ENCODE results near the gene TRIM72.
"Not testable (repeated sequence)": the region's sequence is repeated elsewhere in the genome, so short reads cannot be mapped to it uniquely, and the experiment has no call there.

TRIM72 gene

DNA sequence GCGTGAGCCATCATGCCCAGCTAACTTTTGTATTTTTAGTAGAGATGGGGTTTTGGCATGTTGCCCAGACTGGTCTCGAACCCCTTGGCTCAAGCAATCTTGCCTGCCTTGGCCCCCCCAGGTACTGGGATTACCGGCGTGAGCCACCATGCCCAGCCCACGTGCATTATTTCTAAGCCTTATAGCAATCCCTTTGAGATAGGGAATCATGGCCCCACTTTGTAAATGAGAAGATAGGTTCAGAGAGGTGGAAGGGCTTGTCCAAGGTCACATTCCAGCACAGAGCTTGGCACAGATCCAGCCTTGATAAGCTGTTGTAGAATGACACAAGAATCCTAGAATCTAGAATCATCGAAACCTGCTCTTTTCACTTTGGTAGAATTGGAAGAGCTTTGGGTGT, 7.1 kb upstream of the TRIM72 start:
- in situ Hi-C loops (cut with HindIII; ENCODE audit: low sequenced_read_pairs), result loop anchor here (25.0 kb wide), 1 partner anchor 181 kb away; the partner anchor contains the start of gene ITGAD

DNA sequence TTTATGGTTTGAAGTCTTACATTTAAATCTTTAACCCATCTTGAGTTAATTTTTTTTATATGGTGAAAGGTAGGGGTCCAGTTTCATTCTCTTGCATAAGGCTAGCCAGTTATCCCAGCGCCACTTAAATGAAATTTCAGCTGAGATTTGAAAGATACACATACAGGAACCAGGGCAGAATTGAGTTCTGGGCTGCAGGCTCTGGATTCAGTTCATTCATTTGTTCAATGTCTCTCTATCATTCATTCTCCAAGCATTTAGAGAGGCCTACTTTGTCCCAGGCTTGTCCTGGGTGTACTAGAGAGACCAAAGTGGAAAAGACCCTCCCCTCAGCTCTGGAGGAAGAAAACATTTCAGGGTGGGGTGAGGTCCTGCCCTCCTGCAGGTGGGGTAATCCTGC, 577 bp upstream of the TRIM72 start:
- in situ Hi-C loops (cut with HindIII; ENCODE audit: low sequenced_read_pairs), result loop anchor here (25.0 kb wide), 1 partner anchor 174 kb away; the partner anchor contains the start of gene ITGAD

DNA sequence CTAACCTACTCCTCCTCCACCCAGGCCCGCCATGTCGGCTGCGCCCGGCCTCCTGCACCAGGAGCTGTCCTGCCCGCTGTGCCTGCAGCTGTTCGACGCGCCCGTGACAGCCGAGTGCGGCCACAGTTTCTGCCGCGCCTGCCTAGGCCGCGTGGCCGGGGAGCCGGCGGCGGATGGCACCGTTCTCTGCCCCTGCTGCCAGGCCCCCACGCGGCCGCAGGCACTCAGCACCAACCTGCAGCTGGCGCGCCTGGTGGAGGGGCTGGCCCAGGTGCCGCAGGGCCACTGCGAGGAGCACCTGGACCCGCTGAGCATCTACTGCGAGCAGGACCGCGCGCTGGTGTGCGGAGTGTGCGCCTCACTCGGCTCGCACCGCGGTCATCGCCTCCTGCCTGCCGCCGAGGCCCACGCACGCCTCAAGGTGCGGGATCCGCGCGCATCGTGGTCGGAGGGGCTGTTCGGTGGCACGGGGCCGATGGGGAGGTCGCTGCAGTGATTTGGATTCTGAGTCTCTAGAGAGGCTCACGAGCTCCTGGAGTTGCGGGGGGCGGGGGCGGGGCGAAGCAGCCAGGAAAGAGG, 878 bp downstream of the TRIM72 start:
- in situ Hi-C loops (cut with HindIII; ENCODE audit: low sequenced_read_pairs), result loop anchor here (25.0 kb wide), 1 partner anchor 173 kb away; the partner anchor contains the start of gene ITGAD

DNA sequence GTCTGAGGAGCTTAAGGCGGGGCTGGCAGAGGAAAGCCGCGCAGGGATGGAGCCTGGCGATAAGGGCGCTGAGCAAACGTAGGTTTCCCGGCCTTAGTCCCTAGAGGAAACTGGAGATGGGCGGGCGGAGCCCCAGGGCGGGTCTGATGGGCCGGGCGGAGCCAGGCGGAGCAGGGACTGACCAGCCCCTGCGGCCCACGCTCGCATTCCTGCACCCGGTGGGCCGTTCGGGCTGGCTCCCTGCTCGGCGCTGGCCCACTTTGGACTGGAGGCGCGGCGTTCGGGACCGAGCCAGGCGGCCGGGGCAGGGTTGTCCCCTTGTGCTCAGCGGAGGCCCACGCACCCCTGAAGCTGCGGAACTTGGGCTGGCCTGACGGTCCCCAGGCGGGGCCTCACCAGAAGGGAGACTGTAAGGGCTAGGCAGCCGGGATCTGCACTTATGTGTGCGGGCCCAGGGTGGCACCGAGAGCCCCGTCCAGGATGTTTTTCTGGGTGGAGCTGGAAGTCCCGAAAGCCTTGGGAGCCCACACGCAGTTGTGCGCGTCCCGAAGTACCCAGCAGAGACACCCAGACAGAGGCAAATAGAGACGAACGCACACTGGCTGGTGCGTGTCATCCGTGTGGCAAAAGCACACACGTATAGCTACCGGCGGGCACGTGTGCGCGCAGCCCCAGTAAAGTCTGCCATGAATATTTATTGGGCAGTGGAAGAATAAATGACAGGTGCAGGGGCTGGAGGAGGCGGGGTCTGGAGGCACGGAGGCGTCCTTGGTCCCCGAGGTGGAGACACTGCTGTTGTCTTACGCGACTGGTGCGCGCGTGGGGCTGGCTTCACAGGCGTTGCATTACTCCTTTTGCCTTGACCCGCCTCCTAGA, 1.6 kb downstream of the TRIM72 start:
- in situ Hi-C loops (cut with HindIII; ENCODE audit: low sequenced_read_pairs), result loop anchor here (25.0 kb wide), 1 partner anchor 172 kb away; the partner anchor contains the start of gene ITGAD

DNA sequence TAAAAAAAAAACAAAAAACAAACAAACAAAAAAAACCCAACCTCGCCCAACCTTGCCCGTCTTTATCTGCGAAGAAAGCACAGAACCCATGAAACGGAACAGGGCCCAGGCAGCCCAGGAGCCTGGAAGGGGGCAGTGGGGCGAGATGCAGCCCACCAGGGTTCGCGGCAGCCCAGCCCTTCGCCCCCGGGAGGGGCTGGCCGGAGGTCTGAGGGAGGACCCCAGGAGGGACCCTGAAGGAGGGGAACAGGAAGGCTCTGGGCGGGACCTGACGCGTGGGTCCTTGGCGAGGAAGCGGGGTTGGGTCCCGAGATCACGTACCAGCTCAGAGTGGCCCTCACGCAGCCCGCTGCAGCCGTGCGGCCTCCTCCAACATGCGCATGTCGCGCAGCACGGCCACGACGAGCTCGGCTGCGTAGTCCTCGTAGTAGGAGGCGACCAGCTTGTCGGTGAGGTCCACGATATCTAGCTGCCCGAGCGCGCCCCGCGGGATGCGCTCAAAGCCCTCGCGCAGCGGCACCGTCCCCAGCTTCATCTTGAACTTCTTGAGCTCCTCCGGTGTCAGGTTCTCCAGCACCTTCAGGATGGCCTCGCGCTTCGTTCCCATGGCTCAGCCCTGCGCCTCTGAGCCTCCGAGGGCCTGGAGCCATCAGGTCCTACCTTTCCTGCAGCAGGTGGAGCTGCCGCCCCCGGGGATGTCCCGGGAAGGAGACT, 2.7 kb downstream of the TRIM72 start, which contains the start of gene PYDC1:
TSS of gene PYDC1 (minus strand) at position 714 of the 714 bp plus-strand sequence. CDS start at position 607, 107 bp downstream.
- in situ Hi-C loops (cut with HindIII; ENCODE audit: low sequenced_read_pairs), result loop anchor here (25.0 kb wide), 1 partner anchor 171 kb away; the partner anchor contains the start of gene ITGAD

DNA sequence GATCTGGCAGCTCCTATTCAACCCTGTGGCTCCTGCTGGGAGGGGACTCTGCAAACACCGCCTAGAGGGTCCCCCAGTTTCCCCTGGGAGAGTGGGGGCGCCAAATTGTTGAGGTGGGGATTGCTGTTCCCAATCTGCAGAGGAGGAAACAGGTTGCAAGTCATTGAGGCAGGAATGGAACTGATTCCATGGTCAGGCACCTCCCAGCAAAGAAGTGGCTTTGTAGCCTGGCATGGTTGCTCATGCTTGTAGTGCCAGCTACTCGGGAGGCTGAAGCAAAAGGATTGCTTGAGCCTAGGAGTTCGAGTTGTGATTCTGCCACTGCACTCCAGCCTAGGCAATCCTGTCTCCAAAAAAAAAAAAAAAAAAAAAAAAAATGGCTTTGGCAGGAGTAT, 3.2 kb downstream of the TRIM72 start:
- in situ Hi-C loops (cut with HindIII; ENCODE audit: low sequenced_read_pairs), result loop anchor here (25.0 kb wide), 1 partner anchor 170 kb away; the partner anchor contains the start of gene ITGAD

DNA sequence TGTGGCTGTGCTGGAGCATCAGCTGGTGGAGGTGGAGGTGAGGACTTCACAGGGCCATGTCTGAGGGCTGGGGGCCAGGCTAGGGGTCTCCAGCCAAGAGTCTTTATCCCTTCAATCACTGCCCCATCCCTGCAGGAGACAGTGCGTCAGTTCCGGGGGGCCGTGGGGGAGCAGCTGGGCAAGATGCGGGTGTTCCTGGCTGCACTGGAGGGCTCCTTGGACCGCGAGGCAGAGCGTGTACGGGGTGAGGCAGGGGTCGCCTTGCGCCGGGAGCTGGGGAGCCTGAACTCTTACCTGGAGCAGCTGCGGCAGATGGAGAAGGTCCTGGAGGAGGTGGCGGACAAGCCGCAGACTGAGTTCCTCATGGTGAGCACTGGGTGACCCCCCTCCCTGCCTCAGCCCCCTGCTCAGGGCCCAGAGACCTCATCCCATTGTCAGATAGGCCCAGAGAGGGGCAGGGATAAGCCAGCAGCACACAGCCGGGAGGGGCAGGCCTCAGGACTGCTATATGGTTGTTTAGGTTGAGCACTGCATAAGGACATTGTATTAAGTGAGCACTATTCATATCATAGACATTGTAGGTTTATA, 5.3 kb downstream of the TRIM72 start:
- in situ Hi-C loops (cut with HindIII; ENCODE audit: low sequenced_read_pairs), result loop anchor here (25.0 kb wide), 1 partner anchor 168 kb away; the partner anchor contains the start of gene ITGAD

DNA sequence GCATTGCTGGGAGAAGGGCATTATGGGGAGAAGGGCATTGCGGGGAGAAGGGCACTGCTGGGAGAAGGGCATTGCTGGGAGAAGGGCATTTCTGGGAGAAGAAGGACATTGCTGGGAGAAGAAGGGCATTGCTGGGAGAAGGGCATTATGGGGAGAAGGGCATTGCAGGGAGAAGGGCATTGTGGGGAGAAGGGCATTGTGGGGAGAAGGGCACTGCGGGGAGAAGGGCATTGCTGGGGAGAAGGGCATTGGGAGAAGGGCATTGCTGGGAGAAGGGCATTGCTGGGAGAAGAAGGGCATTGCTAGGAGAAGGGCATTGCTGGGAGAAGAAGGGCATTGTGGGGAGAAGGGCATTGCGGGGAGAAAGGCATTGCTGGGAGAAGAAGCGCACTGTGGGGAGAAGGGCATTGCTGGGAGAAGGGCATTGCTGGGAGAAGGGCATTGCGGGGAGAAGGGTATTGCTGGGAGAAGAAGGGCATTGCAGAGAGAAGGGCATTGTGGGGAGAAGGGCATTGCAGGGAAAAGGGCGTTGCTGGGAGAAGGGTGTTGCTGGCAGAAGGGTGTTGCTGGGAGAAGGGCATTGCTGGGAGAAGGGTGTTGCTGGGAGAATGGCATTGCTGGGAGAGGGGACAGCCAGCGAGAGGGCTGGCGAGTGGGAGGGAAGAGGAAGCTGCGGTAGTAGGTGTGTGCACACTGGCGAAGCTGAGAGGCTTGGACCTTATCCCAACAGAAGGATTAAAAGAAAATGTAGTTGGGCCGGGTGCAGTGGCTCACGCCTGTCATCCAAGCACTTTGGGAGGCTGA, 7.6 kb downstream of the TRIM72 start:
- in situ Hi-C loops (cut with HindIII; ENCODE audit: low sequenced_read_pairs), result loop anchor here (25.0 kb wide), 1 partner anchor 166 kb away; the partner anchor contains the start of gene ITGAD

DNA sequence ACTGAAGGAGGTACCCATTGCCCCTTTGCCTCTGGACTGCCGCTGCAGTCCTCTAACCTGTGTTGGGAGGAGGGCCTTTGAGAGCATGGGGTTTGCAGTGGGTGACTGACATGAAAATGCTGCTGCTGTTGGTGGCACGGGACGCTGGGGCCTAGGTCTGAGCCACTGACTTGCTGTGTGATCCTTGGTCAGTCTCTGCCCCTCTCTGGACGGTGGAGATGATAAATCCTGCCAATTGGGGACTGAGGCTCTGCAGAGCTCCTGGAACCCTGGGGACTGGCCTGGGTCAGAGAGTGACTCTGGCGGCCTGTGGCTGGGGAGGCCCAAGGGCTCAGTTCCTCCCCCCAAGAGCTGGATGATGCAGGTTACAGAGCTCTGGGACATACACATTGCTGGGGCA, 9.1 kb downstream of the TRIM72 start:
- in situ Hi-C loops (cut with HindIII; ENCODE audit: low sequenced_read_pairs), result loop anchor here (25.0 kb wide), 1 partner anchor 164 kb away; the partner anchor contains the start of gene ITGAD

DNA sequence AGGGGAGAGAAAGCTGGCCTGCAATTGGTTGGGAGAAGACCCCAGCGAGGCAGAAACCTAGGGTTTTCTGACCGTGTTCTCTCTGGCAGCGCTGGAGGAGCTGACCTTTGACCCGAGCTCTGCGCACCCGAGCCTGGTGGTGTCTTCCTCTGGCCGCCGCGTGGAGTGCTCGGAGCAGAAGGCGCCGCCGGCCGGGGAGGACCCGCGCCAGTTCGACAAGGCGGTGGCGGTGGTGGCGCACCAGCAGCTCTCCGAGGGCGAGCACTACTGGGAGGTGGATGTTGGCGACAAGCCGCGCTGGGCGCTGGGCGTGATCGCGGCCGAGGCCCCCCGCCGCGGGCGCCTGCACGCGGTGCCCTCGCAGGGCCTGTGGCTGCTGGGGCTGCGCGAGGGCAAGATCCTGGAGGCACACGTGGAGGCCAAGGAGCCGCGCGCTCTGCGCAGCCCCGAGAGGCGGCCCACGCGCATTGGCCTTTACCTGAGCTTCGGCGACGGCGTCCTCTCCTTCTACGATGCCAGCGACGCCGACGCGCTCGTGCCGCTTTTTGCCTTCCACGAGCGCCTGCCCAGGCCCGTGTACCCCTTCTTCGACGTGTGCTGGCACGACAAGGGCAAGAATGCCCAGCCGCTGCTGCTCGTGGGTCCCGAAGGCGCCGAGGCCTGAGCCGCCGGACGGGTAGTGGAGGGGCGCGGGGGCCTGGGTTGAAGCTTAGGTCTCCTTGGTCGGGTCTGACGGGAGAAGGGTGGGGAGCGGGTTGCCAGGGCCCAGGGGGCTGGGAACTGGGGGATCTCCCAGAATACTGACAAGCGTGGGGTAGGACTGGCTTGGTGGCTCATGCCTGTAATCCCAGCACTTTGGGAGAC, 10.4 kb downstream of the TRIM72 start:
- in situ Hi-C loops (cut with HindIII; ENCODE audit: low sequenced_read_pairs), result loop anchor here (25.0 kb wide), 1 partner anchor 163 kb away; the partner anchor contains the start of gene ITGAD

DNA sequence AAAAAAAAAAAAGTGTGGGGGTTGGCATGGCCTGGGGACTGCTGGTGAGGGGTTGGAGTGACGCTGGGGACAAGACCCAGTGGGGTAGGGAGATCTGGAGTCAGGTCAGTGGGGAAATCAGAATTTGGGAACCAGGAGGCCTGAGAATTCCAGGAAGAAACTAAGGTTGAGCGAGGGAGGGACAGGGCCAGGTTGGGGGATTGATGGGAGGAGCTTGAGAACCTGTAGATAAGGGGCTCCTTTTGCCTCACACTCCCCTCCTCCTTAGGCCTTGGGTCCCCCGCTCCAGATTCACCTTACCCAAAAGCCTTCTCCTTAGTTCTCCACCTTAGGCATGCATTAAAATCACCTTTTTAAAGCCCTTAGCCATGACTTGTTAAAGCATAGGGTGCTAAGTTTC, 11.3 kb downstream of the TRIM72 start:
- in situ Hi-C loops (cut with HindIII; ENCODE audit: low sequenced_read_pairs), result no loop called here

DNA sequence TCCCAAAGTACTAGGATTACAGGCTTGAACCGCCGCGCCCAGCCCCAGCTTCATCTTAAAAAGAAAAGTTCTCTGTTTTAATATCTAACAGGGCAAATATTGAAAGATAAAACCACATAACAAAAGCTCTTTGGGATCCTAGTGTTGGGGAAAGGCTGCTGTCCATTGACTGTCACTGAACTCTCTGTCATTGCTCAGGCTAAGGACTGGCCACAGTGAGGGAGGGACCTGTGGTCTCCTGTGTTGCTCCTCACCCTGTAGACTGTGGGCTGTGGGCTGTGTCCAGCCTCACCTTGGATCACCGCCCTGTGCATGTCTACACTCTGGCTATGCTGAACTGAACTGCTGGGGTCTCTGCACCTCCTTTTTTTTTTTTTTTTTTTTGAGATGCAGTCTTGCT, 14.3 kb downstream of the TRIM72 start:
- in situ Hi-C loops (cut with HindIII; ENCODE audit: low sequenced_read_pairs), result no loop called here

DNA sequence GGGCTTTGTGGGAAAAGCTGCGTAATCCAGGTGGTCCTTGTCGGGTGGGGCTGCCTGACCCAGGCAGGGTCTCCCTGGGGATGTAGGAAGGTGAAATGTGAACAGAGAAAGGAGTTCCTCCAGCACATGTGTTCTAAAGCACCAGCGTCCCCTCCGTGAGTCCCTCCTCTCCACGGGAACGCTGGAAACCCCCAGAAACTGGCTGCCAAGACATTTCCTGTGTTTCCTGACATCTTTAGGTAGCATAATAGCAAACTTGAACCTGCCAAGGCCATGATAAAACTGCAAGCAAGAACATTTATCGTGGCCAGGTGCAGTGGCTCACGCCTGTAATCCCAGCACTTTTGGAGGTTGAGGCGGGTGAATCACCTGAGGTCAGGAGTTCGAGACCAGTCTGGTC, 15.6 kb downstream of the TRIM72 start:
- in situ Hi-C loops (cut with HindIII; ENCODE audit: low sequenced_read_pairs), result no loop called here

DNA sequence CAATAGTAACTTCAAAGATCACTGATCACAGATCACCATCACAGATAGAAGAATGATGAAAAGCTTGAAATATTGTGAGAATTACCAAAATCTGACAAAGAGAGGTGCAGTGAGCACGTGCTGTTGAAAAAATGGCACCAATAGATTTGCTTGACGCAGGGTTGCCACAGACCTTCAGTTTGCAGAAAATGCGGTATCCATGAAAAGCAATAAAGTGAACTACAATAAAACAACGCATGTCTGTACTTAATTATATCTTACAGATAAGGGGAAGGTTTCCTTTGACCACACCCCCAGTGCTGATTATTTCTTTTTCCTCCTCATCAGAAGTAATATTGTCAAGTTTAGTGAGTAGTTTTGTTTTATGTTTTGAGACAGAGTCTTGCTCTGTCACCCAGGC, 24.1 kb downstream of the TRIM72 start:
- in situ Hi-C loops (cut with HindIII; ENCODE audit: low sequenced_read_pairs), result loop anchor here (5.0 kb wide), 1 partner anchor 289 kb away; the partner anchor contains the start of gene AHSP

DNA sequence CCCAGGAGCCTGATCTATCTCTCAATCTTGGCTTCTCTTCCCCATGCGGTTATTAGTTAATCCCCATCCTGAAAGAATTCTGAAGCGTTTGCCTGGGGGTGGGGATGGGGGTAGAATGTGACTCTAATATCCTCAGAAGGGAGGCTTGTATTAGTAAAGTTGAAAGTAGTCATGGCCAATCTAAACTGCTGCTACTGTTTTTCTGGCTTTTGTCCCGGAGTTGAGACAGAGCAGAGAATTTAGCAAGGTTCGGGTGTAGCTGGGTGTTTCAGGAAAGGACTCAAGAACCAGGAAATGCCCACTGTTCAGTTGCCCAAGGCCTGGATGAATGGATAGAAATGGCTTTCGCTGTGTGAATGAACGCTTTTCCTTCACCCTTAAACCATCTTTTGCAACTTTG, 28.3 kb downstream of the TRIM72 start:
- in situ Hi-C loops (cut with HindIII; ENCODE audit: low sequenced_read_pairs), result no loop called here

DNA sequence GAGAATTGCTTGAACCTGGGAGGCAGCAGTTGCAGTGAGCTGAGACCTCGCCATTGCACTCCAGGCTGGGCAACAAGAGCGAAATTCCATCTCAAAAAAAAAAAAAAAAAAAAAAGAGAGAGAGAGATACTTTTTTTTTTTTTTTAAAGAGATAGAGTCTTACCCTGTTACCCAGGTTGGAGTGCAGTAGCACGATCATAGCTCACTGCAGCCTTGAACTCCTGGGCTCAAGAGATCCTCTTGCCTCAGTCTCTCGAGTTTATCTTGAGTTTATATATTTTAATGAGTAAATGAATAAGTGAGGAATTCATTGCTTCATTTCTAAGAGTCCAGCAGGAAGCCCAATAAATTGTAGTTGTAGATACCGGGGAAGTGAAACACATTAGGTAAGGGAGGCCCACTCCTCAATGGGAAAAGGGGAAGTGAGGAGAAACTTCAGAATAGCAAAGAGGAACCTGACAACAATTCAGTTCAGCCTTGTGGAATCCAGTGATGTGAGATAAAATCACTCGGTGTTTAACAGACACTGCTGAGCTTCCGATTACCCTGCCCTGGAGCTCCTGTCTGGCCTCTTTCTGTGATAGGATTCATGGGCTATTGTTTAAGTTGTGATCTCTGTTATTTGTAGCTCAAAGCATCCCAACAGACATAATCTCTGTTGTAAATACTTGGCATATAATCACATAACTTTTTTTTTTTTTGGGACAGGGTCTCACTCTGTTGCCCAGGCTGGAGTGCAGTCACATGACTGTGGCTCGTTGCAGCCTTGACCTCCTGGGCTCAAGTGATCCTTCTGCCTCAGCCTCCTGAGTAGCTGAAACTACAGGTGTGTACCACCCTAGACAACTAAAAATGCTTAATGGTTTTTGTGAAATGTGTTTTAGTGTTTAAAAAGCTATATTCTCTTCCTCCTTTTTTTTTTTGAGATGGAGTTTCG, 30.1 kb downstream of the TRIM72 start:
- in situ Hi-C loops (cut with HindIII; ENCODE audit: low sequenced_read_pairs), result no loop called here

DNA sequence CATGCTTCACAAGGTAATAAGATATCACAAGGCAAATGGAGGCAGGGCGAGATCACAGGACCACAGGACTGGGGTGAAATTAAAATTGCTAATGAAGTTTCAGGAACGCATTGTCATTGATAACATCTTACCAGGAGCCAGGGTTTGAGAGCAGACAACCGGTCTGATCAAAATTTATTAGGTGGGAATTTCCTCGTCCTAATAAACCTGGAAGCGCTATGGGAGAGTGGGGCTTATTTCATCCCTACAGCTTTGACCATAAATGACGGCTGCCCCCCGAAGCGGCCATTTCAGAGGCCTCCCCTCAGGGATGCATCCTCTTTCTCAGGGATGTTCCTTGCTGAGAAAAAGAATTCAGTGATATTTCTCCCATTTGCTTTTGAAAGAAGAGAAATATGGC, 31.7 kb downstream of the TRIM72 start:
- in situ Hi-C loops (cut with HindIII; ENCODE audit: low sequenced_read_pairs), result not testable (repeated sequence)

DNA sequence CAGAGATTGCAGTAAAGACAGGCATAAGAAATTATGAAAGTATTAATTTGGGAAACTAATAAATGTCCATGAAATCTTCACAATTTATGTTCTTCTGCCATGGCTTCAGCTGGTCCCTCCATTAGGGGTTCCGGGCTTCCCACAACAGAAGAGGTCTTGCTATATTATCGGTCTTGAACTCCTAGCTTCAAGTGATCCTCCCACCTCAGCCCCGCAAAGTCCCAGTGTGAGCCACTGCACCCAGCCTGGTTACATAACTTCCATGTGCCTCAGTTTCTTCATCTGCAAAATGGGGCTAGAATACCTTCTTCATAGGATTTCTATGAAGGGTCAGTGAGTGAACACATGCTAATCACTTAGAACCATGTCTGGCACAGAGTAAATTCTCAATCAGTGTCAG, 32.4 kb downstream of the TRIM72 start:
- in situ Hi-C loops (cut with HindIII; ENCODE audit: low sequenced_read_pairs), result no loop called here
